Left lung (tissue), 10 donors: Measurements from ENCODE around the gene HSP90AA1. TPM values are rescaled to one million over a fixed set of nuclear protein-coding genes. Genes with fewer than 3 reads are reported as not detected.

Source experiments
- ATAC-seq: fragments of 200-7000 bp; cut with Tn5 transposase; one replicate; pipeline ENCODE4 v1.9.1; 2020; ENCODE audit warnings: moderate library complexity
- DNase-seq, 4 donors: peaks; one replicate each; pipeline ENCODE4 v3.0.0-alpha.2; 2013 to 2020
- H3K27ac ChIP-seq, 2 donors: fragments of 200-600 bp; sonication (generic) in 1 of 2; one replicate each; pipeline versions ENCODE4 v1.5.0 to v1.8.0; 2020 to 2021
- H3K27me3 ChIP-seq, 2 donors: fragments of 200-600 bp; sonication (generic) in 1 of 2; one replicate each; pipeline versions ENCODE4 v1.5.0 to v1.8.0; 2020 to 2021
- H3K36me3 ChIP-seq, 2 donors: fragments of 200-600 bp; sonication (generic) in 1 of 2; one replicate each; pipeline versions ENCODE4 v1.5.0 to v1.8.0; 2020 to 2021
- H3K4me1 ChIP-seq, 2 donors: fragments of 200-600 bp; one replicate each; pipeline ENCODE4 v1.8.0; 2021
- H3K4me3 ChIP-seq, 2 donors: fragments of 200-600 bp; sonication (generic) in 1 of 2; one replicate each; pipeline versions ENCODE4 v1.5.0 to v1.8.0; 2020 to 2021; ENCODE audit warnings: mild to moderate bottlenecking in 1 of 2
- H3K9me3 ChIP-seq, 2 donors: fragments of 200-600 bp; sonication (generic) in 1 of 2; one replicate each; pipeline versions ENCODE4 v1.5.0 to v1.8.0; 2020 to 2021
- intact Hi-C, 2 donors: fragments of 100-400 bp; cut with DNase I; formaldehyde crosslinking; loops; one replicate each; pipeline versions ENCODE4 v1.11.2 to v1.14.2; 2022
- polyA plus RNA-seq, 6 donors: library from polyadenylated mRNA; unstranded; fragments of 120-200 nt; gene quantifications; one replicate each; pipeline ENCODE4 v1.2.1, GENCODE V29; 2013; ENCODE audit not compliant: insufficient read length in 6 of 6
- total RNA-seq, 2 donors: library from RNA; stranded (reverse); fragmentation: NEBNext Ultra II Directional; extraction: Animal tissue kit (Norgen Biotek cat#: 25700); gene quantifications; one replicate each; pipeline ENCODE4 v1.2.1, GENCODE V29; 2021
- TF ChIP-seq, protein P1 (sequence below), 2 donors: fragments of 200-600 bp; sonication (generic) in 1 of 2; IDR thresholded peaks; one replicate each; pipeline versions ENCODE4 v1.5.0 to v1.8.0; 2021; ENCODE audit warnings: antibody characterized with exemption in 2 of 2
- donor health status: DM: no; HTN: yes; CAD: no.
- donor health status: DM: no; HTN: no; CAD: no.

The HSP90AA1 gene
- total and polyA plus RNA-seq, 8 donors = 515 to 760 (median 630) TPM

- intact Hi-C loops = no loop called here
- no peaks in the 10 kb centered on the region for H3K4me1 ChIP-seq
- ATAC-seq = no peak
- H3K4me3 ChIP-seq = no peak overlapping the region
- no peak for DNase-seq
- H3K9me3 ChIP-seq = no peaks in the 10 kb centered on the region
- no peak overlapping the region for H3K27ac ChIP-seq
- H3K36me3 ChIP-seq = peaks cover 6 to 76% of the 10 kb centered on the region in 2 donors
- TF ChIP-seq, protein P1, sequence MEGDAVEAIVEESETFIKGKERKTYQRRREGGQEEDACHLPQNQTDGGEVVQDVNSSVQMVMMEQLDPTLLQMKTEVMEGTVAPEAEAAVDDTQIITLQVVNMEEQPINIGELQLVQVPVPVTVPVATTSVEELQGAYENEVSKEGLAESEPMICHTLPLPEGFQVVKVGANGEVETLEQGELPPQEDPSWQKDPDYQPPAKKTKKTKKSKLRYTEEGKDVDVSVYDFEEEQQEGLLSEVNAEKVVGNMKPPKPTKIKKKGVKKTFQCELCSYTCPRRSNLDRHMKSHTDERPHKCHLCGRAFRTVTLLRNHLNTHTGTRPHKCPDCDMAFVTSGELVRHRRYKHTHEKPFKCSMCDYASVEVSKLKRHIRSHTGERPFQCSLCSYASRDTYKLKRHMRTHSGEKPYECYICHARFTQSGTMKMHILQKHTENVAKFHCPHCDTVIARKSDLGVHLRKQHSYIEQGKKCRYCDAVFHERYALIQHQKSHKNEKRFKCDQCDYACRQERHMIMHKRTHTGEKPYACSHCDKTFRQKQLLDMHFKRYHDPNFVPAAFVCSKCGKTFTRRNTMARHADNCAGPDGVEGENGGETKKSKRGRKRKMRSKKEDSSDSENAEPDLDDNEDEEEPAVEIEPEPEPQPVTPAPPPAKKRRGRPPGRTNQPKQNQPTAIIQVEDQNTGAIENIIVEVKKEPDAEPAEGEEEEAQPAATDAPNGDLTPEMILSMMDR (IDR thresholded peaks at IDR 0.05) = no peak
- no peaks in the 10 kb centered on the region for H3K27me3 ChIP-seq
These were observed 34.3 kb downstream of the HSP90AA1 start for GRCh38 chr14:102052522-102052921.

DNA sequence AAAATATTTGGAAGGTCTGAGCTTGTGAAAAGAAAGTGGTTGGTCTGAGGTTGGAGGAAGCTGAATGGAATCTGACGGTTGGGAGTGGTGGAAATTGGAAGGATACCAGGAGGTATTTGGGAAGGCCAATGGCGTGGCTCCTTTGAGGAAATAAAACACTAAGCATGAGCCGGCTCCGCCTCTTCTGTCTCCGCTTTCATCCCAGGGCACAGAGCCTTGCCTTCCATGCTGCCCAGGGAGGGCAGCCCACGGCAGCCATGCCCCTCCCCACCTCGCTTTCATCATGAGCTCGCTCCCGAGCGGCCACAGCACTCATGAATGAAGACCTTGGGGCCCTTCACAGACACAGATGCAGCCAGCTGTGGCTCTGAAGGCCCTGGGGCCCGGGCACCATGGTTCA is 36.2 kb downstream of the HSP90AA1 start:
- ATAC-seq (no peak), DNase-seq (peak in 1 of 4 donors; percentile 40)
- Histone ChIP-seq H3K36me3 (peaks cover 6 to 95% of the 10 kb centered on the region in 2 donors), H3K27me3 (no peaks in the 10 kb centered on the region), H3K27ac (no peak overlapping the region), H3K9me3 (no peaks in the 10 kb centered on the region), H3K4me3 (no peak overlapping the region), H3K4me1 (no peaks in the 10 kb centered on the region)
- intact Hi-C loops = no loop called here
- TF ChIP-seq, protein P1 (IDR thresholded peaks at IDR 0.05) = no peak

GRCh38 chr14:102050026-102050405 is 36.8 kb downstream of the HSP90AA1 start:
- intact Hi-C loops = no loop called here
- DNase-seq (peak in 1 of 4 donors; percentile 32), ATAC-seq (no peak)
- no peak overlapping the region for H3K4me3 ChIP-seq
- no peaks in the 10 kb centered on the region for H3K9me3 ChIP-seq
- peaks cover 6 to 97% of the 10 kb centered on the region in 2 donors for H3K36me3 ChIP-seq
- TF ChIP-seq, protein P1 (IDR thresholded peaks at IDR 0.05) = no peak
- H3K27ac ChIP-seq = no peak overlapping the region
- H3K27me3 ChIP-seq = no peaks in the 10 kb centered on the region
- no peaks in the 10 kb centered on the region for H3K4me1 ChIP-seq

DNA sequence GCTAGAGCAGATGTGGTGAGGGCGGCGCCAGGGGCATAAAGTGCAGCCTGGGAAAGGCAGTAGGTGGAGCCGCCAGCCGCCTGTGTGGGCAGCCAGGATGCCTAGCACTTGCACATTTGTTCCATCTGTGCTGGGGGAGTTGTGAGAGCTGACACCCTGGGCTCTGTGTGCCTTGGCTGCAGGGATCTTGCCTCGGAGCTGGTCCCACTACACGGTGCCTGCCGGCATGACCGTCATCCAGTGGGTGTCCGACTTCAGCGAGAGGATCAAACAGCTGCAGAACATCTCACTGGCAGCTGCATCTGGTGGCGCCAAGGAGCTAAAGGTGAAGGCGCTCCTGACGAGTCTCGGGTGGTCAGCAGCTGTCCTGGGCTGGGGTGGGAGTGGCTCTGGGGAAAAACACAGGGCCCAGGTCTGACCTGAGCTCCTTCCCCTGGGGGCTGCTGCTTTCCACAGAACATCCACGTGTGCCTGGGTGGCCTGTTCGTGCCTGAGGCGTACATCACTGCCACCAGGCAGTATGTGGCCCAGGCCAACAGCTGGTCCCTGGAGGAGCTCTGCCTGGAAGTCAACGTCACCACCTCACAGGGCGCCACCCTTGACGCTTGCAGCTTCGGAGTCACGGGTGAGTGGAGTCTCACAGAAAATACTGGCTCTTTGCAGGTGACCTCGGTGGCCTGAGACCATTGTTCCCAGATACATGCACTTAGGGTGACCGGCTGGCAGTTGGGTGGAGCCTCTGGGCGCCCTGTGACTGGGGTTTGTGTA is 37.4 kb downstream of the HSP90AA1 start:
- no peaks in the 10 kb centered on the region for H3K4me1 ChIP-seq
- TF ChIP-seq, protein P1 (IDR thresholded peaks at IDR 0.05) = no peak
- intact Hi-C loops = no loop called here
- ATAC-seq (no peak), DNase-seq (peak in 2 of 4 donors; percentile 24 to 61)
- H3K4me3 ChIP-seq = no peak overlapping the region
- H3K27me3 ChIP-seq = no peaks in the 10 kb centered on the region
- H3K27ac ChIP-seq = no peak overlapping the region
- peaks cover 6 to 100% of the 10 kb centered on the region in 2 donors for H3K36me3 ChIP-seq
- no peaks in the 10 kb centered on the region for H3K9me3 ChIP-seq

- intact Hi-C loops = no loop called here
- peaks cover 6 to 100% of the 10 kb centered on the region in 2 donors for H3K36me3 ChIP-seq
- H3K4me1 ChIP-seq = no peaks in the 10 kb centered on the region
- TF ChIP-seq, protein P1 (IDR thresholded peaks at IDR 0.05) = no peak
- H3K9me3 ChIP-seq = no peaks in the 10 kb centered on the region
- no peak overlapping the region for H3K27ac ChIP-seq
- H3K27me3 ChIP-seq = no peaks in the 10 kb centered on the region
- DNase-seq = peak in 1 of 4 donors; percentile 69
- ATAC-seq = no peak
- H3K4me3 ChIP-seq = no peak overlapping the region
These were observed 38.9 kb downstream of the HSP90AA1 start for GRCh38 chr14:102047808-102048540.
